ENCODE data around the gene FBN1.

Gene FBN1

DNA sequence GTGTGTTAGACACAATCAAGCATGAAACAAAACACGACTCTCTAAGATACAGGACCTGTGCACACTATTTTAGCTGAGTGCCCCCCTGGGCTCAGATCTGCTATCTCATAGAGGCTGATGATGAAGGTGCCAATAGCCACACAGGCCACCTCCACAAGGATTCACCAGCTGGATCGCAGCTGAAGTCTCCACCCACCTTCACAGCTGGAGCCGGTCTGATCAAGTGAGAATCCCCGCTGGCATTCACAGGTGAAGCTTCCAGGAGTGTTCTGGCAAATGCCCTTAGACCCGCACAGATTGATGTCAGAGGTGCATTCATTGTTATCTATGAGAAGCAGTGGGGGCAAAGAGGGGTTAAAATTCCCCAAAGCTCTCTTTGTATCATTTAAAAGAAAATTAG lies 224.1 kb downstream of the FBN1 start:
- no peak for DNase-seq

DNA sequence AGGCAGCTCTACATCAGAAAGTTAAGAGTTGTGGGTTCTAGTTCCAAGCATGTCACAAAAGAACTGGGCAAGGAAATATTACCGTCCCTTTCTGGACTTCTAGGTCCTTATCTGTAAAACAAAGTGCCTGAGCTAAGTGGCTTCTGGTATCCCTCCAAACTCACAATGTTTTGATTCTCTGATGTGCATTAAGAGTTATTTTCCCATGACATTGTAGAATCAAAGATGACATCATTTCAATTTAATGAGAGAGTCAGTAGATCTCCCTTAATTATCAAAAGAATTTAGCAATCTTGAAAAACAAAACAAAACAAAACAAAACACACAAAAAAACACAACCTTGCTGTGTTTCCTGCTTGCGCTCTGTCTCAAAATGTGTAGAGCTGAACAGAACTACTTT lies 225.6 kb downstream of the FBN1 start:
- no peak for DNase-seq

DNA sequence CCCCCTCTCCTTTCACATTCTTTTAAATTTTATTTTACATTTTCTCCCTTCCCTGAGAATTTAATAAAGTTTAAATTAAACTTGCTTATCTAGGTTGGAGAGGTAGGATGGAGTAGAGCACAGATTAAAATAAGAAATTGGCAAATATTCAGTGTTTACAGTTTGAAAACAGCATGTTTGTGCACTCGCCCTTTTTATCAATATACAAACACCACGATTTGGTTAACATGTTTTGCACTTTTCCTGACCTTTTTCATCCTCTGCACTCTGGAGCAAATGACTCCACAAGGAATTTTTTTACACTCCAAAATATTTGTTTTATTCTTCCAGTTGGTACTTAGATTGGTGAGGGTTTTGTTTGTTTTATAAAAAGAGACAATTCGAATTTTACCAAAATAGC lies 227.2 kb downstream of the FBN1 start:
- no peak for DNase-seq

DNA sequence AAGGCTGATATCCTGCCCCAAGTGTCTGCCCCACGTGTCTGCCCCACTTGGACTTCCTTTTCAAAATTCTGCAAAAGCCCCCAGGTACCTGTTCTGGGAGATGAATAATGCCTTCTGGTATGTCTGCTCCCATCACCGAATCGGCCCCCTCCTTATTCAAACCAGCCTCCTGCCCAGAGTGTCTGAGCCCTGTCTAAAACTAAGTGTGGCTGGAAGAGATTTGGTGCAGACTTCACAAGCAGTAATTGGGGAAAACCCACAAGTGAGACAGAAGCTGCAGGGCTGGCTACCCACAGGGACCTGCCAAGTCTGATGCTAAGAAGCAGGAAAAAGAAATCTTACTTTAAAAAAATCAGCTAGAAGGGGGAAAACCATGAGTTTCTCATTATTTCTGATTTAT lies 229.2 kb downstream of the FBN1 start:
- no peak for DNase-seq

DNA sequence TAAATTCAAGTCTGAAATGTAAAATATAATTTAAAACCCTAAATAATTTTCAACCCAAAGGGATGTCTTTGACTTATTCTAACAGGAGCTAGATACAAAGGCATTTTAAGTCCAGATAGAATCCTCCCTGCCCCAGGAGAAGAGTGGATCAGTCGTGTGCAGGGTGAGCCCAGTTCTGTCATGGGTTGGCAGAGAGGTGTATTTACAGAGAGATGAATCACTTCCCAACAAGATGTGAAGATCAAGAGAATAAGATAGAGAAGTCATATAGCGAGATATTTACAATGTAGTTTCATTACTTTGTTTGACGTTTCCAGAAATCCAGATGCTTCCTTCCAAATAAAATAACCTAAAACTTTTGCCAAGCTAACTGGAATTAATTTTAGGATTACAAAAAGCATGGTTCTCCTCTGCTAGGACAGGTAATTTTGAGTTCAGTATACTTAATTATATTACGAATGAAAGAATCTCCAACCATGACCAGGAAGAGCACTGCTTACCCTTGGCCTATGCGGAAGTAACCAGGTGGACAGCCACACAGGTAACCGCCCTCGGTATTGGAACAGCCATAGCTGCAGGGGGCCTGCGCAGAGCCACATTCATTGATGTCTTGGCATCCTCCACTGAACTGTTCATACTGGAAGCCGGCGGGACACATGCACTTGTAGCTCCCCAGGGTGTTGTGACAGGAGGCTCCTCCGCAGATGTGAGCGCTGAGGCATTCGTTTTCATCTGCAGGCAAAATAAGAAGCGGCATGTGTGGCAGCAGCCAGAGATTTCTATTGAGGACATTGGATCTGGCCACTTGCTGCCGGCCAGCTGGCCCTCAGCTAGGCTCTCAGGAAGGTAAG lies 230.2 kb downstream of the FBN1 start:
- DNase-seq, result no peak

DNA sequence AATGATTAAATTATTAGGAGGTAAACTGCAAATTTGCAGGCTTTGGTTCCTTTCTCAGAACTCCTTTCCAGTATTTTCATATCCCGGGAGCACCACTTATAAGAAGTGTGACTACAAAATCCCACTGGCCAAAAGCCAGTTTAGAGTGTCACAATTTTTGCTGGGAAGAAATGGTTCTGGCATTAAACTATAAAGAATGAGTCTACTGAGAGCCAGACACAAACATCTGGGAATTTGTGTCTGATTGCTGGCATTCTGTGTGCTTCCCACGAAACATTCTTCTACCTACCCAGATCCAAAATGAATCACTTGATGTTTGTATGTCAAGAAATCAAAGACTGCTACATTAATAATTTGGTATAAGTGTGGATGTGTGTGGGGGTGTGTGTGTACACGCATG lies 231.5 kb downstream of the FBN1 start:
- no peak for DNase-seq

DNA sequence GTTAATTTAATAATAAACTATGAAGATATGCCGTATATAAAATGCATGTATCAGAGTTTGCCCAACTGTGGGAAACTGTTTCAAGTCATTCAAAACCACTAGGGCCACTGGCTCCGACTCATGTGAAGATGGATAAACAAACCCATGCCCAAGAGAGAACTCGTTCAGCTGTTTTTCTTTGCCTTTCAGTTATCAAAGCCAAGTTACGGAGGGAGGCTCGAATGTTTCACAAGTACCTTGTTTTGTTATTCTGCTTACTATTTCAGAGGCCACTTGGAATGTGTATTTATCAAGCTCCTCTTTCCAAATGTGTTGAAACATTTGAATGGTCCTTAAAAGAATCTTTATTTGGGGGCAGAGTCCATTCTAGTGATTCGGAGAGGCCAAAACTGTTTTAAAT lies 232.2 kb downstream of the FBN1 start:
- DNase-seq, result no peak

DNA sequence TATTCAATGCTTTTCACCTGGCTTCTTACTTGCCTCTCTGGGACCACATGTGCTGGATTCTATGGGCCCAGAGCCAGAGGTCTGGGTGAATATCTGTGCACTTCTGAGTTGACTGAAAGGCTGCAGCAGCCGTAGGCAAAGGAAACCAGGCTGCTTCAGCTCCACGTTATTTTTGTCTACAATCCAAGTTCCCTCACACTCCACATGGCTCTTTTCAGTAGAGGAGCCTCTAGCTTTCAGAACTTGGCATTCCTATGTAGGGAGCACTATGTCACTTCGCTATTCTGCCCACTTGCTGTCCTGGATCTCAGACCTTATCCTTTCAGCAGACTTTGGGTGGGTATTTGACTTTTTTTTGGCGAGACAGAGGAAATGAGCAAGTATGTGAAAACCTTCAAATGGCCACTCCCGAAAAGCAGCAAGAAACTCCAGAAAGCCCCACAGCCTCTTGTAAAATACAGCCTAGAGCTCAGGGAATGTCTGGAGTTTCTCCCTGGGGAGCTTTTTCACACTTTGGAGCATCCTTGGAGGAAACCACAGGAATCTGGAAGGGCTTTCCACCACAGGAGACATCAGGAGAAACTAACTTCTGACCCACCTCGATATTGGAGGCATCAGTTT lies 233.4 kb downstream of the FBN1 start:
- DNase-seq, result no peak

DNA sequence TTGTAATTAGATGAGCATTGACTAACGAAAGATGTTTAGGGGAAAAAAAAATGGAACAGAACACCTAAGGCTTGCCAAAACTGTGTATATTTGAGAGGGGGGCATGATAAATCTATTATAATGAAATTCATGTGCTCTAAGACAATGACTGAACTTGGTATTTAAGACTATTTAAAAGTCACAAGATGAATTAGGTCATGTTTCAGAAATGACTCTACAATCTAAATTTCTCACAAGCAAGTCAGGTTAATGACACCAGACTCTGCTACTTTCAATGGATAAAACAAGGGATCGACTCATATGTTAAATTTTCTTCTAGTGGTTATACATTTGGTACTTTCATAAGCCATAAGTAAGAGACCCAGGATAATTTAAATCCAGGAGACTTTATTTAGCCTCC lies 235.9 kb downstream of the FBN1 start:
- no peak for DNase-seq

DNA sequence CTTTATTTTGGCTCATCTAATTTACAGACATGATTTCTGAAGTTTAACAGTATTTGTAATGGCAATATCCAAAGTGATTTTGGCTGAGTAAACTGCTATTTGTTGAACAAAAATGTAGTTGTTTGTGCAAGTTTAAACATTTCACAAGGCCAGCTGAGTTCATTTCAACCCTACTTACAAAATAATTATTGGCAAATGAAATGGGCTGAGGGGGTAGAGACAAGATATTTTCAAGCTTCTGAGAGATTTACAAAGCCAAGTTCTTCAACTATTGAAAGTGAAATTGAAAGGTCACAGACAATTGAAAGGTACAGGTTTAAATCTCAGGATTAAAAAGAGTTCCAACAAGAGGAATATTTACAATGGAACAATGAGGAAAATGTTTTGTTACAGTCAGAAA lies 237.2 kb downstream of the FBN1 start:
- DNase-seq, result no peak

DNA sequence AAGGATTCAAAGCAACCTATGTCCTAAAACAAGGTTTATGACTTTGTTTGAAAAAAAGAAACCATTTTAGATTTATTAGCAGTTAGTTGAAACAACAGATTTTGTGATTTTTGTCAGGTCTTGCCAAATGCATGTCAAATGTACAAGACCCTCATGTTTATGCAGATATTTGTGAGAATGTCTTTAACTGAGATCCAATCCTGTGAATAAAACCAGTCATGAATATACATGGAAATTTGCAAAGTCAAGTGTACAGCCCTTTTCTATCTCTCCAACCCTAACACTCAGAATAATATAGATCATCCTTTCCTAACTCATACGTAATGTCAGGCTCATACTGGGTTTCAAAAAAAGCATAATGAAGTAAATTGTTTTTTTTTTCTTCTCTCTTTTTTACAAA lies 237.9 kb downstream of the FBN1 start:
- DNase-seq, result no peak

DNA sequence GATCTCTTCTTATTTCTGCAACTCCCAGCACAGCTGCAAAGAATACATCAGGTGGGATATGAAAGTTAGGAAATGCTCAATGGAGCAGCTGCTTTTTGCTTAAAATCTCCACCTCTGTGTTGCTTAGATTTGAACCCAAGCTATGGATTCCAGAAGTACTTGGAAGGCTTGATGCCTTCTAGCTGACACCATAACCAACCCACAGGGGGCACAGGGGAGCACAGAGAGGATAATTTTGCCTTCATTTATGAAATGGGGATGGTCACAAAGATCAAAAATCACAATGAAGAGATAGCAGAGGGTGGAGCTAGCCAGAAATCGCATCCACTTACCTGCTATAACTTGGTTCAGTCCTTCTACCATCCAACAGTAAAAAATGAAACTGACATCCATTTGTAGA lies 238.6 kb downstream of the FBN1 start:
- DNase-seq, result no peak

DNA sequence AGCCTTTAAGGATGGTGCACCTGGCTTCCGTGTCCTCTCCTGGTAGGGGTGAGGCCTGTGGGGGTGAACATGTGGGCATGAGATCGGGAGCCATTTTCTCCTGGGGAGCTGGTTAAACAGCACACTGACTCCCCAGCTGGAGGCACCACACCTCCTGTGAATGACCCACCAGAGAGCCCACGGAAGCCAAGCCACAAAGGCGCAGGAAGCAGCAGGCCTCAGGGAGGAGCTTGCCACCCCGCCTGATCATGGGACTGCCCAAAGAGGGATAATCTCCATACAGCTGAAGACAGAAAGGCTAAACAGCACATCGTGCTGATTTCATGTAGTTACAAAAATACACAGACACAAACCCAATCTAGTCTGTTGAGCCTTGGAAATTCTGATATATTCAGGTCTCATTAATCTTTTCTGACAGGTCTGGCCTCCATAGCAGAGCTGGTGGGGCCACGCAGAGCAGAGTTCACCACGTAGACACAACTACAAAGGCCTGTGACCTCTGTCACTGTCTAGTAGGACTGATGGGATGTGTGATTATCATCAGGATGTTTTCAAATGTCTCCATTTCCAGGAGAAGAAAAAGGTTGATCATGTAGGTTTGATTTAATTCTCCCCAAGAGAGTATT lies 239.1 kb downstream of the FBN1 start:
- no peak for DNase-seq

DNA sequence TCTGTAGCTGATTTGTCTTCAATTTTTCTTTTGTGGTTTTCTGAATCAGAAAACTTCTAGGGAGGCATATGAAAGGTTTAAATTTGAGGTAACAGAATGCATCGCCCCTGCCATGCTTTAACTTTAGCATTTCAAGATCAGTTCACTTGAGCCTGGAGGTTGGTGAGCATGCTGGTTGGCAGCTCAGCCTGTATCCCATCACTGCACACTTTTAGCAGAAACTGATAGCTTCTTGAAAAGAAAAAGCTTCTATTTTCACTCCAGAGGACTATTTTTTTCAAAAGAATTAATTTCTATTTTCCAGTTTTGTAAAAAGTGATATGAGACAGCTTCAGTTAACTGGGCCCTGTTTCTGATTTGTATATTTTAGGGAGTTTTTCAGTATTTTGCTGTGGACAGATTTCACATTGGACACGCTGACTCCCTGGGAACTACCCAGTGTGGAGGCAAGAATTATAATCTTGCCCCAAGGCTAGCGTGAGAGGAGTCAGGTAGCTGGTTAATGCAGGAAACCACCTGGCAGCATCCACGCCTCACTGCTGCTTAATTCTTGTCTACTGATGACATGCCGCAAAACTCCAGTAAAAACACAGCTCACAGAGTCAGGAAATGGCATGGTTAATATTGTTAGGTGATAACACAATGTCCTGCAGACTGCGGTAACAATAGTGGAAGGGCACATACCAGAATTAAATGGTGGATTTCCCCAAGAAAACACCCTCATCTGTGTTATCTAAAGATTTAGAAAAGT lies 242.9 kb downstream of the FBN1 start:
- no peak for DNase-seq

DNA sequence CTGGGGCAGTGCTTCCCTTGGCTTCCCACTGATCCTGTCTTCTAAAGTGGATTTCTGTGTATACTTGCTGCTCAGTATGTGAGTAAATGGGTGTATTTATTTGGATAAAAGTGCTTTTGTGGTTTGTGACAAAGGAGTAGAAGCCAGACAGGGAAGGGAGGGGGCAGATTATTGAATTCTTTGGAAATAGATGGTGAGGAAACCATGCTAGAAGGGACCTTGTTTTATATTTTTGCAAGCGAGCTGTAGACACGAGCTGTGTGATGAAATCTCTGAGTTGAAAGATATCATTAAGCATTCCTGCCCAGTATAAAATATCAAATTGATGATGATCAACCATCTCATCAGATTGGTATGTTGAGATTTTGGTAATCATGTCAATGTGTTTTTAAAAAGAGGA lies 245.4 kb downstream of the FBN1 start:
- no peak for DNase-seq

DNA sequence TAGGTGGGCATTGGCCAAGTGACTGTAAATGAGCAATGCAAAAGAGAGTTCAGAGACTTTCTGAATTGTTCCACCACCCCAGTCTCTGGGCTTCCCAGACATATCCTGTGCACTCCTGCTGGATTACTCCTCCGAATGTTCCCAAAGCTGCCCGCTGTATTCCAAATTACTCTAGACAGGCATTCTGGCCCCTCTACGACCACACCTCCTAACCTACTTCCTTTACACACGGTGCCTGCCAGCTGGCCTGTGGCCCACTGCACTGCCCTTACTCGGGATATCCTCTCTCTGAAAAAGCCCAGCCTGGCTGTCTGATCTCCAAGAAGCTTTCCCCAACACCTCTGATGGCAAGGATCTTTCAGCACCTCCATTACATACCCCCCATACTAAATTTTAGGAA lies 247.7 kb downstream of the FBN1 start:
- no peak for DNase-seq

DNA sequence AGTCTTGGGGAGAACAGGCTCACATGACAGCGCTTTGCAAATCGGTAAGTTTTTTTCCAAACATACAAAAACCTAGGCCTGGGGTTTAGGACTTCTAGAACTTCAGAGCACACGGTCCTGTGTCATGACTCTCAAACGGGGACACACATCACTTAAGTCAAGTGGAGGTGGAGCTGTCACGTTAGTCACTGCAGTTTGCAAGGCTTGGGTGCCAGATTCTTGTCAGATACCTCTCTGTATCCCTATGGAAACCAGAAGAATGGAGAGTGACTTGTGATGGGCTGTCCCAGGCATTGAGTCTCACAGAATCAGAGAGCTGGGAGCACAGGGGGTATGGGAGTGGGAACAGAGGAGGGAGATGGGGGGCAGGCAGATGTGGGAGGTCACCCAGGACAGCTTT lies 249.5 kb downstream of the FBN1 start:
- DNase-seq, result no peak

DNA sequence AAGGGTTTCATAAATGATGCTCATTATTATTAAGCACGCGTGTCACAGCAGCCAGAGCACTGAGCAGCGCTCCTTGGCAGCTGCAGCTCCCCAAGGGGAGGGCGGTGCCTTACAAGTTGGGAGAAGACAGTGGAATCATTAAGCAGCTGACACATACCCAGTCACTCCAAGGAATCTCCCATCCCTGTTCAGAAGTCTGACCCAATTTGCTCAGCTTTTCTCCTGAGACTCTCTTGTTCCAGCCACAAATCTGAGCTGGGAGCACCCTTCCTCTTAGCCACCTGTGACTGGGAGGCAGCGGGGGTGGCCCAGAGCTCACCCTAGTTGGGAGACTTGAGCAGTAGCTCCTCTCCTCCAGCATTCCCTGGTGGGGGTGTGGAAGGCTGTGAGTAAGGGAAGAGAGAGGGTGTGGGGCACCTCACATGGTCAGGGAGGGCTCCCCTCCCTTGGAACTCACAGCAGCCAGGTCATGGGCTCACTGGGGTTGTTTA lies 249.9 kb downstream of the FBN1 start:
- no peak for DNase-seq

DNA sequence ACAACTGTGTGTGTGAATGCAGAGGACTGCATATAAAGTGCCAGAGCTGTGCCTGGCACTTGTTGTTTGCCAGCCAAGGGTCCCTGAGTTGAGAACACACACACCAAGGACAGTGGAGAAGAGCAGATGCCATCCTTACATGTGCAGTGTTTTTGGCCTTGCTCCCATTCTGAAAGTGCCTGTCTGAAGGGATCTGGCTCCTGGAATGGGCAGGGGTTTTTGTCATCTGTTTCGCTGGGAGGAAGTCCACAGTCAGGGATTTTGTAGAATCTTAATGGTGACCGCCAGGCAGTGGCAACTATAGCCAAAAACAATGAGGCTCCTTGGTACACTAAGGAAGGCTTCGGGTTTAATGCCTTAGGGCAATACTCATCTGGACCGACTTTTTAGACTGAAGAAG lies 250.5 kb downstream of the FBN1 start:
- DNase-seq, result no peak

DNA sequence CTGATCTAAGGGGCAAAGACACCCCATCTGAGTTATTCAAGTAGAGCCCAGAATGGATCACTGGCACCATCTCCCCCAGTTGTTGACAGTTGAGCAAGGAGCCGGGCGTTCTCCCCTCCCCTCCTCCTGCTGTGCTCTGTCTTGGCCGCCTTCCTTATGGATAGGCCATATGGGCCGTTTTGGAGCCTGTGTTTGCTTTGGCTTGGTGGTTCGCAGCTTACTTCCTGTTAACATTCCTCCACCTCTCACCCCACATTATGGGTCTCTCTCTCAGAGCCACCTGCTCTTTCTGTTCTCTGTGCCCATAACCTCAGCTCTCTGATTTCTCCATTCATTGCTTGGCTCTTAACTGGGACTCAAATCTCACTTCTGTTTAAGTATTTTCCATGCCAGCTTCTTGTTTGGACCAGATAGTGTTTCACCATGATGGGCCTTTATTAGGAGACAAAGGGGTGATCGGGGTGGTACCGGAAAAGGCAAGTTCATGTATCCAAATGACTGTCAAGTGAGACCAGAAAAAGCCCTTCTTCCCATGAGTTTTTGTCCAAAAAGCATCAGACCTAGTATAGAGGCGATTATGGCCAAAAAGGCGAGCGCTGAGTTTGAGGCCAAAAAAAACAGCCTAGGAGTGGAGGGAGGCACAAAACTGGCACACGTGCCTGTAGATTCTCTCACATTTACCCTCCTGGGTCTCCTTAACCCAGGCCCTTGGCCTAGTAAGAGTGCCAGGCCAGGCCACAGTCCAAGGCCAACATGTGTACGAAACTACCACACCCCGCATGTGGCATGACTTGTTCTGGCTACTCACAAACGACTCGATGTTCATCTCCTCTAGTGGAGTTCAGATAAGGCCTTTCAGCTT lies 251.6 kb downstream of the FBN1 start:
- no peak for DNase-seq

DNA sequence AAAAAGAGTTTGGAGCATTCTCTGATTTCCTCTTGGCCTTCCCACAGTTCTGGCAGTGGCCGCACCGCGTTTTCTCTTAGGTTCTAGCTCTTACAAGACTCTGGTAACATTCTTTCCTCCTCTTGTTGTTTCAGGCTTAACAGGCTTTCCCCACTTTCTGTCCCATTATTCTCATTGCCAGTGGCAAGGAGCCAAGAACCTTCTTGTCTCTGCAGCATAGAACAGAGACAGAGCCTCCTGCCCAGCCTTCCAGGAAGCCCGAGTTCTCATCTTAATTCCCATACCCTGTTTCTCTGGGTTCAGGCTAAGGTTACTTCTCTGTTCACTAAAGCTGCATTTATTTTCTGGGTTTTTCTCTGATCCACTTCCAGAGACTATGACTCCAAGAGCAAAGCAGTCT lies 253.2 kb downstream of the FBN1 start:
- DNase-seq, result no peak

DNA sequence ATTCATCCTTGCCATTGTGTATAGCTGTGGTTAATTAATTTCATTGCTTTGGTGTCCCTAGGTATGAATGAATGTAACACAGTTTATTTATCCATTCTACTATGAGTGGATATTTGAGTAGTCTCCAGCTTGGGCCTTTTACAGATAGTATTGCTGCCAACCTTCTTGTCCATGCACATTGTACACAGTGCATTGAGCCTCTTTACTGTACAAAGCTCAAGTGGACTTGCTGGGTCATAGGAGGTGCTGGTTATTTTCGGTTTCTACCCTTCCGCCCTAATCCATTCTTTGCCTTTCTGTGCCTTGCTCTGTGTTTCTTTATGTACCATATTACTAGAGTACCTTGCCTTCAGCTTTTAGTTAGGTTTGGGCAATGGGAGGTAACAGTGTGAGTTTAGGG lies 253.6 kb downstream of the FBN1 start:
- no peak for DNase-seq

All from T-helper 2 cell (primary cell).